ENCODE measurements around the gene LRRC37A3. TPM values are rescaled to one million over a fixed set of nuclear protein-coding genes. Genes with fewer than 3 reads are reported as not detected.
A peak's percentile ranks its signal among the peaks of the same experiment; 100 is the strongest.

The LRRC37A3 gene
- polyA plus RNA-seq, 1 of the 3 experiments (the other 2 are of a cell fraction) = 10.4 TPM

DNA sequence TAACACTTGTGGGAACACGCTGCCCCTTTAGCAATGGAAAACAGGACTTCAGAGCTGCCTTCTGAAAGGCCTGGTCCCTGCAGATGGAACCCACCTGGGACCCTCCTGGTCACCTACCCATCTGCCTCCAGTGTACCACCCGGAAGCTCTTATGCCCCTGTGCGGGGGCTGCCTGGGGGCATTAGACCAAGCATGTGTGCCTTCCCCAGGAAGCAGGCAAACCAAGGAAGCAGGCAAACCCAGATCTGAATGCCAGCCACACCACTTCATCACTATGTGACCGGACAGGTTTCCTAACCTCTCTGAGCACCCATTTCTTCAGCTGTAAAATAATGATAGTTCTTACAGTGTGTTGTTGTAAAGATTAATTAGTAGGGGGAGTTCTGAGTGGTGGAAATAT lies 20.8 kb upstream of the LRRC37A3 start:
- no peak overlapping the region for H3K27ac ChIP-seq (ENCODE audit: low read depth in 2 of 2, low read length in 1 of 2)
- H3K9me2 ChIP-seq = no peaks in the 10 kb centered on the region
- H3K79me2 ChIP-seq (ENCODE audit: insufficient read depth) = no peaks in the 10 kb centered on the region
- no peaks in the 10 kb centered on the region; a peak in 1 of 4 replicates for H3K4me1 ChIP-seq (ENCODE audit: control insufficient read depth in 1 of 2, insufficient read depth in 2 of 2, low read depth in 1 of 2, low read length in 1 of 2)
- CTCF ChIA-PET = interaction anchor here (0.6 to 4.3 kb wide), 10 partner anchors 13 to 1206 kb away, joined by 3 to 29 read pairs (median 6); partner anchors contain the start of gene LRRC37A3
- H3K4me2 ChIP-seq = no peak overlapping the region
- no peak for TF ChIP-seq TAF1 (IDR thresholded peaks at IDR 0.05; ENCODE audit: borderline replicate concordance, low read depth, low read length)
- no peak for TF ChIP-seq EZH2phosphoT487 (IDR thresholded peaks at IDR 0.05; ENCODE audit: borderline replicate concordance, low read depth)
- no peak for TF ChIP-seq POLR2AphosphoS5 (IDR thresholded peaks at IDR 0.05; ENCODE audit: low read depth, low read length)
- TF ChIP-seq RAD21 (IDR thresholded peaks at IDR 0.05; ENCODE audit: low read length) = no peak
- no peak for TF ChIP-seq EP300 (IDR thresholded peaks at IDR 0.05; ENCODE audit: borderline replicate concordance in 1 of 2, low read depth in 1 of 2, low read length in 1 of 2)
- TF ChIP-seq RXRA (IDR thresholded peaks at IDR 0.05; ENCODE audit: borderline replicate concordance, low read depth) = no peak
- TF ChIP-seq RCOR1 (IDR thresholded peaks at IDR 0.05; ENCODE audit: low read length) = no peak
- no peak for TF ChIP-seq CHD2 (IDR thresholded peaks at IDR 0.05; ENCODE audit: low read length, partially characterized antibody)
- TF ChIP-seq MEF2A (IDR thresholded peaks at IDR 0.05; ENCODE audit: borderline replicate concordance, low read depth) = no peak
- TF ChIP-seq GATA2 (CRISPR knock-in tag; IDR thresholded peaks at IDR 0.05) = no peak
- TF ChIP-seq FOXJ3 (CRISPR knock-in tag; IDR thresholded peaks at IDR 0.05) = no peak
- TF ChIP-seq GABPA (IDR thresholded peaks at IDR 0.05; ENCODE audit: low read depth) = no peak
- peaks cover 0 to 2% of the 10 kb centered on the region in 2 experiments for H3K36me3 ChIP-seq (replicated peaks in 1 of 2; ENCODE audit: control insufficient read depth in 1 of 2, insufficient read depth in 2 of 2, low read length in 1 of 2)
- no peaks in the 10 kb centered on the region for H3K9me3 ChIP-seq
- WGBS (ENCODE audit: low lambda C conversion rate) = 93% methylated on average over 4 of the region's 4 CpGs
- H2AFZ ChIP-seq (ENCODE audit: low read depth) = no peak overlapping the region
- no peak overlapping the region for H3K4me3 ChIP-seq (ENCODE audit: low read depth in 2 of 2, low read length in 1 of 2)
- no peaks in the 10 kb centered on the region for H4K20me1 ChIP-seq (ENCODE audit: insufficient read depth)
- POLR2A ChIA-PET = no interaction called here
- H3K9ac ChIP-seq = no peak overlapping the region
- H3K27me3 ChIP-seq (ENCODE audit: insufficient read depth) = no peaks in the 10 kb centered on the region
- no peak for DNase-seq
- H3F3A ChIP-seq (replicated peaks; ENCODE audit: insufficient read depth) = no peaks in the 10 kb centered on the region

DNA sequence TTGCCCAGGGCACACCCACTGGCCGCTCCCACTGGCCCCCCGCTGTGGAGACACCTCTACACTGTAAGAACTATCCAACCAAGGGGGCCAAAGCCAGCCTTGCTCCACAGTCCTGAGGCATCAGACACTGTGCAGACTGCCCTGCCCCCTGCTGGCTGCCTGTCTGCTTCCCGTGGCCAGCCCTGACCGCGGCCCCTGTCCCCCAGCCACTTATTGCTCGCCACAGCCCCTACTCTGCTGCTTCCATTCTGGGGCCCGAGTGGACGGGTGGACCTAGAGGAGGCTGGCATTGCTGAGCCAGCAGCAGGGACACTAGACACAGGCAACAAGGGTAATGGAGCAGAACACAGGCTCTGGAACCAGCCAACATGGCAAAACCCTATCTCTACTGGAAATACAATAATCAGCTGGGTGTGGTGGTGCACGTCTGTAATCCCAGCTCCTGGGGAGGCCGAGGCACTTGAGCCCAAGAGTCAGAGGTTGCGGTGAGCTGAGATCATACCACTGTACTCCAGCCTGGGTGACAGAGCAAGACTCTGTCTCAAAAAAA lies 19.7 kb upstream of the LRRC37A3 start:
- CTCF ChIA-PET = interaction anchor here (1.0 to 4.3 kb wide), 8 partner anchors 7 to 22 kb away, joined by 3 to 29 read pairs (median 4); partner anchors contain the start of gene LRRC37A3

More for the DNA sequence above, 19.7 kb upstream of the LRRC37A3 start:
- H3K4me1 ChIP-seq (ENCODE audit: control insufficient read depth in 1 of 2, insufficient read depth in 2 of 2, low read depth in 1 of 2, low read length in 1 of 2) = no peaks in the 10 kb centered on the region; a peak in 1 of 4 replicates
- H3K9me2 ChIP-seq = no peaks in the 10 kb centered on the region
- no peak overlapping the region for H3K4me2 ChIP-seq
- no peaks in the 10 kb centered on the region for H3K27me3 ChIP-seq (ENCODE audit: insufficient read depth)
- POLR2A ChIA-PET = no interaction called here
- peak overlapping the region in 1 of 2 experiments; percentile 21; a peak in 1 of 4 replicates for H3K4me3 ChIP-seq (ENCODE audit: low read depth in 2 of 2, low read length in 1 of 2)
- 68% methylated on average over 10 of the region's 11 CpGs for WGBS (ENCODE audit: low lambda C conversion rate)
- H4K20me1 ChIP-seq (ENCODE audit: insufficient read depth) = no peaks in the 10 kb centered on the region
- no peaks in the 10 kb centered on the region for H3F3A ChIP-seq (replicated peaks; ENCODE audit: insufficient read depth)
- H3K9ac ChIP-seq = no peak overlapping the region
- peaks cover 0 to 2% of the 10 kb centered on the region in 2 experiments for H3K36me3 ChIP-seq (replicated peaks in 1 of 2; ENCODE audit: control insufficient read depth in 1 of 2, insufficient read depth in 2 of 2, low read length in 1 of 2)
- peak; percentile 62 for DNase-seq
- no peaks in the 10 kb centered on the region for H3K79me2 ChIP-seq (ENCODE audit: insufficient read depth)
- no peaks in the 10 kb centered on the region for H3K9me3 ChIP-seq
- no peak overlapping the region for H2AFZ ChIP-seq (ENCODE audit: low read depth)
- TF ChIP-seq POLR2AphosphoS5 (IDR thresholded peaks at IDR 0.05; ENCODE audit: low read depth, low read length) (no peak), RCOR1 (IDR thresholded peaks at IDR 0.05; ENCODE audit: low read length) (no peak), SMC3 (IDR thresholded peaks at IDR 0.05; ENCODE audit: low read depth, low read length) (peak; percentile 28; the same call in 1 of the 2 replicates), FOSL2 (IDR thresholded peaks at IDR 0.05; ENCODE audit: borderline replicate concordance, low read depth) (no peak), RAD21 (IDR thresholded peaks at IDR 0.05; ENCODE audit: low read length) (peak; percentile 49)
- TF ChIP-seq, protein P1, sequence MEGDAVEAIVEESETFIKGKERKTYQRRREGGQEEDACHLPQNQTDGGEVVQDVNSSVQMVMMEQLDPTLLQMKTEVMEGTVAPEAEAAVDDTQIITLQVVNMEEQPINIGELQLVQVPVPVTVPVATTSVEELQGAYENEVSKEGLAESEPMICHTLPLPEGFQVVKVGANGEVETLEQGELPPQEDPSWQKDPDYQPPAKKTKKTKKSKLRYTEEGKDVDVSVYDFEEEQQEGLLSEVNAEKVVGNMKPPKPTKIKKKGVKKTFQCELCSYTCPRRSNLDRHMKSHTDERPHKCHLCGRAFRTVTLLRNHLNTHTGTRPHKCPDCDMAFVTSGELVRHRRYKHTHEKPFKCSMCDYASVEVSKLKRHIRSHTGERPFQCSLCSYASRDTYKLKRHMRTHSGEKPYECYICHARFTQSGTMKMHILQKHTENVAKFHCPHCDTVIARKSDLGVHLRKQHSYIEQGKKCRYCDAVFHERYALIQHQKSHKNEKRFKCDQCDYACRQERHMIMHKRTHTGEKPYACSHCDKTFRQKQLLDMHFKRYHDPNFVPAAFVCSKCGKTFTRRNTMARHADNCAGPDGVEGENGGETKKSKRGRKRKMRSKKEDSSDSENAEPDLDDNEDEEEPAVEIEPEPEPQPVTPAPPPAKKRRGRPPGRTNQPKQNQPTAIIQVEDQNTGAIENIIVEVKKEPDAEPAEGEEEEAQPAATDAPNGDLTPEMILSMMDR (IDR thresholded peaks at IDR 0.05) = peak; percentile 68
- TF ChIP-seq, protein P2, sequence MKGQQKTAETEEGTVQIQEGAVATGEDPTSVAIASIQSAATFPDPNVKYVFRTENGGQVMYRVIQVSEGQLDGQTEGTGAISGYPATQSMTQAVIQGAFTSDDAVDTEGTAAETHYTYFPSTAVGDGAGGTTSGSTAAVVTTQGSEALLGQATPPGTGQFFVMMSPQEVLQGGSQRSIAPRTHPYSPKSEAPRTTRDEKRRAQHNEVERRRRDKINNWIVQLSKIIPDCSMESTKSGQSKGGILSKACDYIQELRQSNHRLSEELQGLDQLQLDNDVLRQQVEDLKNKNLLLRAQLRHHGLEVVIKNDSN (IDR thresholded peaks at IDR 0.05; ENCODE audit: borderline replicate concordance, low read depth) = no peak
- no peak overlapping the region for H3K27ac ChIP-seq (ENCODE audit: low read depth in 2 of 2, low read length in 1 of 2)

Data from SK-N-SH (cell line).